Activated T-cell treated with anti-CD3 and anti-CD28 coated beads, Interleukin-2, amount 50 U/mL, for 72 hours (primary cell): ENCODE data around the gene RGS7BP. TPM values are rescaled to one million over a fixed set of nuclear protein-coding genes. Genes with fewer than 3 reads are reported as not detected.
"Not testable (repeated sequence)": the region's sequence is repeated elsewhere in the genome, so short reads cannot be mapped to it uniquely, and the experiment has no call there.

Experiments used
- ATAC-seq, 2 donors: fragments of 150-1000 bp; cut with Tn5 transposase; replicated peaks in 1 of 2; 2 replicates each; pipeline ENCODE4 v1.10.0; 2021; ENCODE audit warnings: moderate library complexity in 2 of 2, mild to moderate bottlenecking in 1 of 2
- DNase-seq, 2 donors: peaks; one replicate each; pipeline ENCODE4 v3.0.0; 2021 to 2022; ENCODE audit warnings: mixed read lengths in 1 of 2
- H3K27ac Mint-ChIP-seq: one replicate; pipeline ENCODE4 v1.8.0; 2022; ENCODE audit warnings: mild to moderate bottlenecking, moderate library complexity, mixed read lengths
- H3K27me3 Mint-ChIP-seq: one replicate; pipeline ENCODE4 v1.8.0; 2022; ENCODE audit warnings: low read depth, mixed read lengths
- H3K36me3 Mint-ChIP-seq, 2 donors: one replicate each; pipeline ENCODE4 v1.8.0; 2022; ENCODE audit warnings: mixed read lengths in 2 of 2, mild to moderate bottlenecking in 1 of 2; ENCODE audit not compliant: insufficient read depth in 2 of 2
- H3K4me1 Mint-ChIP-seq: one replicate; pipeline ENCODE4 v1.8.0; 2022; ENCODE audit warnings: low read depth, mixed read lengths
- H3K4me3 Mint-ChIP-seq, 2 donors: one replicate each; pipeline ENCODE4 v1.8.0; 2022; ENCODE audit warnings: mild to moderate bottlenecking in 2 of 2, mixed read lengths in 2 of 2, moderate library complexity in 2 of 2
- H3K9me3 Mint-ChIP-seq, 2 donors: one replicate each; pipeline ENCODE4 v1.8.0; 2022; ENCODE audit warnings: mixed read lengths in 2 of 2
- total RNA-seq, 2 donors: library from RNA; stranded (reverse); gene quantifications; one replicate each; pipeline ENCODE4 v1.2.3, GENCODE V29; 2022

Gene RGS7BP
- total RNA-seq, 2 donors from 2014 or later, result not detected

GRCh38 chr5:64514612-64515011 is 8.8 kb downstream of the RGS7BP start:
- H3K4me3 Mint-ChIP-seq, result no peak overlapping the region
- H3K9me3 Mint-ChIP-seq, result no peaks in the 10 kb centered on the region
- H3K4me1 Mint-ChIP-seq, result no peaks in the 10 kb centered on the region
- ATAC-seq, result no peak
- H3K27ac Mint-ChIP-seq, result no peak overlapping the region
- no peaks in the 10 kb centered on the region for H3K36me3 Mint-ChIP-seq
- no peak for DNase-seq
- peaks cover 5% of the 10 kb centered on the region for H3K27me3 Mint-ChIP-seq

DNA sequence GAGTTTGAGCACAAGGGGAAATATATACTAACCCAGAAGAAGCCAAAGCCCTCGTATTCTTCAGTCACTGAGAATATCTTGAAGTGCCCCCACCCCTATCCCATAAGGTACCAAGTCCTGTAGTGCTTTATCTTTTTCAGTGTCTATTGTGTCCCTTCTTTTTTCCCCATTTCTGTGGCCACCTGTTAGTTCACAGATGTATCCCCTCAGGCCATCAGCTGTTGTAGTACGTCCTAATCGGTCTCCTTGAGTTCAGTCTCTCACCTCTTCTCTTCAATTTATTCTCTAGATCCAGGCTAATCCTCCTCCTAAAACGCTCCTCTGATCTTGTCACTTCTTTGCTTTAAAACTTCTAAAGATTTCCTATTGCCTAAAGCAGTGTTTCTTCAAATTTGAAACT is 10.4 kb downstream of the RGS7BP start:
- Mint-ChIP-seq H3K27me3 (no peaks in the 10 kb centered on the region), H3K4me1 (no peaks in the 10 kb centered on the region), H3K4me3 (no peak overlapping the region), H3K36me3 (no peaks in the 10 kb centered on the region), H3K27ac (no peak overlapping the region), H3K9me3 (no peaks in the 10 kb centered on the region)
- ATAC-seq (no peak), DNase-seq (no peak)

GRCh38 chr5:64518793-64519192 is 13.0 kb downstream of the RGS7BP start:
- H3K27ac Mint-ChIP-seq, result no peak overlapping the region
- no peaks in the 10 kb centered on the region for H3K4me1 Mint-ChIP-seq
- H3K36me3 Mint-ChIP-seq, result no peaks in the 10 kb centered on the region
- H3K27me3 Mint-ChIP-seq, result no peaks in the 10 kb centered on the region
- no peaks in the 10 kb centered on the region for H3K9me3 Mint-ChIP-seq
- ATAC-seq (no peak), DNase-seq (no peak)
- no peak overlapping the region for H3K4me3 Mint-ChIP-seq

GRCh38 chr5:64519263-64519662 is 13.4 kb downstream of the RGS7BP start:
- Mint-ChIP-seq H3K27me3 (no peaks in the 10 kb centered on the region), H3K36me3 (no peaks in the 10 kb centered on the region), H3K27ac (no peak overlapping the region), H3K4me1 (no peaks in the 10 kb centered on the region), H3K4me3 (no peak overlapping the region), H3K9me3 (no peaks in the 10 kb centered on the region)
- ATAC-seq (no peak), DNase-seq (no peak)

GRCh38 chr5:64526734-64527439 is 21.1 kb downstream of the RGS7BP start:
- no peak overlapping the region for H3K4me3 Mint-ChIP-seq
- no peaks in the 10 kb centered on the region for H3K4me1 Mint-ChIP-seq
- H3K27ac Mint-ChIP-seq, result no peak overlapping the region
- ATAC-seq (no peak), DNase-seq (no peak)
- H3K36me3 Mint-ChIP-seq, result no peaks in the 10 kb centered on the region
- no peaks in the 10 kb centered on the region for H3K27me3 Mint-ChIP-seq
- H3K9me3 Mint-ChIP-seq, result no peaks in the 10 kb centered on the region

DNA sequence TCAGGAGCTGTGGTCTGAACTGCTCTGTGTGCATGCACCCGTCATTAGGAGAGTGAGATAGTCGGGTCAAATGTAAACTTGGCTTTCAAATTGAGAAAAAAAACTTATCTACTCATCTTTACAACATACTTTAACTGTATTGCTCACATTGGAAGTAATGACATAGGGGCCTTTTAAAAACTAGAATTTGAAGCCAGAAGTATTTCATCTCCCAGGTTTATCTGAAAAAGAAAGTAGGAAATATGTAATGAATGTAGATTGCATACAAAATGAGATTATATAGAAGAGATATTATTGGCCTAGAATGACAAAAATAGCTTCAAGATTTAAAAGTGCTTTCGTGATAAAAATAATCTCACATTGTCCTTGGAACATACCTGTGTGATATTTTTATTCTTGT is 24.3 kb downstream of the RGS7BP start:
- no peak for DNase-seq
- no peaks in the 10 kb centered on the region for H3K27me3 Mint-ChIP-seq
- H3K4me3 Mint-ChIP-seq, result no peak overlapping the region
- H3K9me3 Mint-ChIP-seq, result no peaks in the 10 kb centered on the region
- H3K27ac Mint-ChIP-seq, result no peak overlapping the region
- no peaks in the 10 kb centered on the region for H3K36me3 Mint-ChIP-seq
- H3K4me1 Mint-ChIP-seq, result no peaks in the 10 kb centered on the region
- ATAC-seq, result no peak

DNA sequence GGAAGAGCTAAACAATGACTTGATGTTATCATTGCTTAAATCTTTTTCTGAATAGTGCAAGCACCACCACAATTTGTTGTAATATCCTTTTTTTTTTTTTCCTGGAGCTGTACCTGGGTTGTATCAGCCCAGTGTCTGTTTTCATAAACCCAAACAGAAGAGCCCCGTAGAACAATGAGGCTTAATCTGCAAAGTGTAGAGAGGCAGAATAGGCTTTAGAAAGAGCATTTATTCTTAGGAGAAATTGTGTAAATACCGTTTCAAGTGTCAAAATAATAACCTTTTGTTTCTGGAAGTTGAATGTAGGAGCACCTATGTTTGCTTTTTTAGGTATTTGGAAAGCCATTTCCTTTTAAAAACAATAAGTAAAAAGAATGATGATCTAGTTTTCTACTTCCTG is 26.4 kb downstream of the RGS7BP start:
- Mint-ChIP-seq H3K4me1 (no peaks in the 10 kb centered on the region), H3K36me3 (no peaks in the 10 kb centered on the region), H3K27me3 (no peaks in the 10 kb centered on the region), H3K4me3 (no peak overlapping the region), H3K9me3 (no peaks in the 10 kb centered on the region), H3K27ac (no peak overlapping the region)
- ATAC-seq (no peak), DNase-seq (no peak)

DNA sequence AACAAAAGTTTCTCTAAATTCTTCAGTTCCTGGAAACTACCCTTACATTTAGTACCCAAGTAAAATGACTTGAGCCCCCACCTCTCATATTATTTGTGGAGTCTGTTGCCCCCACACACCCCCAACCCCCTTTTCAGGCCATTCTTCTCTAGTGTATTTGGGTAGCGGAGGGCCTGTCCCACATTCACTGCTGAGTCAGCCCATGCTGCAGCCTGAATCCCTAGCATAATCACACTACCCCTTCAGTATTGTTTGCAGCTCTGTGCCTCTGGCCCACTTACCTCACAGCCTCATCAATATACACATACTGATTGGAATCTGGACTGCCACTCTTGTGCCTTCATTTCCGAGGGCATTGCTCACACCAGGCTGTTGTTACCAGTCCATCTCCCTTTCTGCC is 26.8 kb downstream of the RGS7BP start:
- no peak for DNase-seq
- Mint-ChIP-seq H3K36me3 (no peaks in the 10 kb centered on the region), H3K4me3 (no peak overlapping the region), H3K4me1 (no peaks in the 10 kb centered on the region), H3K9me3 (no peaks in the 10 kb centered on the region), H3K27me3 (no peaks in the 10 kb centered on the region), H3K27ac (no peak overlapping the region)
- ATAC-seq, result no peak

- Mint-ChIP-seq H3K27me3 (no peaks in the 10 kb centered on the region), H3K27ac (no peak overlapping the region)
- no peak for DNase-seq
Observed at GRCh38 chr5:64534033-64534432, 28.2 kb downstream of the RGS7BP start.

GRCh38 chr5:64557911-64558310 is 52.1 kb downstream of the RGS7BP start:
- Mint-ChIP-seq H3K27me3 (no peaks in the 10 kb centered on the region), H3K36me3 (peaks cover 0 to 3% of the 10 kb centered on the region in 2 donors), H3K4me3 (no peak overlapping the region), H3K4me1 (no peaks in the 10 kb centered on the region), H3K27ac (no peak overlapping the region), H3K9me3 (peaks cover 3 to 5% of the 10 kb centered on the region in 2 donors)
- DNase-seq, result no peak
- no peak for ATAC-seq

More at GRCh38 chr5:64534033-64534432, 28.2 kb downstream of the RGS7BP start:
- Mint-ChIP-seq H3K36me3 (no peaks in the 10 kb centered on the region), H3K4me1 (no peaks in the 10 kb centered on the region), H3K9me3 (no peaks in the 10 kb centered on the region), H3K4me3 (no peak overlapping the region)
- no peak for ATAC-seq

DNA sequence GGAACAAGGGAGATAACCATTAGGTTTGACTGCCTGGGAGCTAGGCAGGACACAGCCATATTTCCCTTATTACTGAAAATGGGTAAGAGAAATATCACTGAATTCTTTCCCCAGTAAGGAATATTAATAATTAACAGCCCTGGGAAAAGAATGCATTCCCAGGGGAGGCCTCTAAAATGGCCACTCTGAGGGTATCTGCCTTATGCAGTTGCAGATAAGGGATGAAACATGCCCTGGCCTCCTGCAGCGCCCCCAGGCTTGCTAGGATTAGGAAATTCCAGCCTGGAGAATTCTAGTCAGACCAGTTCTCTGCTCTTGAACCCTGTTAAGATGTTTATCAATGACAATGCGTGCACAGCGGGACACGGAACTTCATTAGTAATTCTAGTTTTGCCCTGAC is 52.8 kb downstream of the RGS7BP start:
- not testable (repeated sequence) for H3K9me3 Mint-ChIP-seq, H3K27me3 Mint-ChIP-seq, ATAC-seq, DNase-seq, H3K4me1 Mint-ChIP-seq, H3K36me3 Mint-ChIP-seq, H3K4me3 Mint-ChIP-seq, H3K27ac Mint-ChIP-seq

DNA sequence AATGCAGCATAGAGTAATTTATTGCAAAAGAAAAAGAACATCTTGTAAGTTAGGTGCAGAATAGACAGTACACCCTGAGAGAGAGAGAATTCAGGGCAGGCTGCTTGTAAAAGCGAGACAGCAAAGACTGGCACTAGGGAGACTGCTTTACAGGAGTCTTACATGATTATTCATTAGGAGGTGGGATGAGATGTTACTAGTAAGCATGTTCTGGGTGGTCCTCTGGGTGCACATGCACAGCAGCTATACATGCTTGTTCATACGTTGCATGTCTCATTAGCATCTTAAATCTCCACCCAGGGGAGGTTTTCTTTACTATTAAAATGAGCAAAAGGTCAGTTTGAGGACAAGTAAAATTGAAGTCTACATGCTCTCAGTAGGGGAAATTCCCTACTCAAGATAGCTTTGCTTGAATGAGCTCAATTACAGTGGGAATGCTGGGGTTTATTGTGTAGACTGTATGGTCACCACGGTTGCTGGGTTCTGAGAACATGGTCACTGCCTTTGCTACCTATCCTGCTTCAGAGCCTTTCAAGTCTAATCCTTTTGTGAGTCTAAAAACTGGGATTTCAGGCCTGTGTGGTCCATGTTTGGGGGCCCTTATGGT is 60.6 kb downstream of the RGS7BP start:
- Mint-ChIP-seq H3K9me3 (no peaks in the 10 kb centered on the region), H3K36me3 (no peaks in the 10 kb centered on the region), H3K27me3 (no peaks in the 10 kb centered on the region), H3K4me3 (no peak overlapping the region), H3K27ac (no peak overlapping the region), H3K4me1 (no peaks in the 10 kb centered on the region)
- ATAC-seq (no peak), DNase-seq (no peak)

- ATAC-seq, result no peak
- no peaks in the 10 kb centered on the region for H3K36me3 Mint-ChIP-seq
- no peaks in the 10 kb centered on the region for H3K9me3 Mint-ChIP-seq
- no peak overlapping the region for H3K27ac Mint-ChIP-seq
- H3K4me3 Mint-ChIP-seq, result no peak overlapping the region
- DNase-seq, result no peak
- no peaks in the 10 kb centered on the region for H3K4me1 Mint-ChIP-seq
- peaks cover 6% of the 10 kb centered on the region for H3K27me3 Mint-ChIP-seq
Observed at GRCh38 chr5:64569858-64570257, 64.0 kb downstream of the RGS7BP start.

DNA sequence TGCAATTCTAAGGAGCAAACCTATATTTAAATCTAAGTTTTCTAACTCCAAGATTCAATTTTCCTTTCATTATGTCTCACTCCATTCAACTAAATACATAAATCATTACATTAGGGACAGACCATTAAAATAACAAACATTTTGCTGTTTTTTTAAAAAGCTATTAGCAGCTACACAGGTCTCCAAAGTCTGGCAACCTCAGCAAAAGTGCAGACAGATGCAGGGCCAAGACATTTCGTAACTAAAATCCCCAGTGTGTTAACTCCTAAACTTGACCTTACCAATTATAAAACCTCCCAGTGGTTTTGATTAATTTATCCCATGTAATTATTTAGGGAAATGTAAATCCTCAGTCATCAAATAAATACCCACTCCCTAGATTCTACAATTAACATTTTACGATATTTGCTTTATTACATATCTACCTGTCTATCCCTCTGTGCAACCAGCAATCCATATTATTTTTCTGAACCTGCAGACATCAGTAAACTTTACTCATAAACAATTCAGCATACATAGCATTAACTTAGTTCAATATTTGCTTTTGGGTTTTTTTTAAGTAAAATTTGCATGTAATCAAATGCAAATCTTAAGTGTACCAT is 64.7 kb downstream of the RGS7BP start:
- Mint-ChIP-seq H3K9me3 (no peaks in the 10 kb centered on the region), H3K36me3 (no peaks in the 10 kb centered on the region), H3K27me3 (peaks cover 6% of the 10 kb centered on the region), H3K27ac (no peak overlapping the region), H3K4me1 (no peaks in the 10 kb centered on the region), H3K4me3 (no peak overlapping the region)
- ATAC-seq (no peak), DNase-seq (no peak)
